GM18519 (cell line): ENCODE data around the gene PDPK1.
"Not testable (repeated sequence)": the region's sequence is repeated elsewhere in the genome, so short reads cannot be mapped to it uniquely, and the experiment has no call there.

Experiments
- ATAC-seq: cut with Tn5 transposase; IDR thresholded peaks from one replicate; pipeline ENCODE4 v1.9.1; 2021; ENCODE audit warnings: mild to moderate bottlenecking, moderate library complexity; ENCODE audit not compliant: unreplicated experiment, low FRiP score

PDPK1 gene

GRCh38 chr16:2520784-2521531 lies 16.9 kb upstream of the PDPK1 start:
- no peak for ATAC-seq

- no peak for ATAC-seq
These were observed 14.0 kb upstream of the PDPK1 start for GRCh38 chr16:2523801-2524231.

DNA sequence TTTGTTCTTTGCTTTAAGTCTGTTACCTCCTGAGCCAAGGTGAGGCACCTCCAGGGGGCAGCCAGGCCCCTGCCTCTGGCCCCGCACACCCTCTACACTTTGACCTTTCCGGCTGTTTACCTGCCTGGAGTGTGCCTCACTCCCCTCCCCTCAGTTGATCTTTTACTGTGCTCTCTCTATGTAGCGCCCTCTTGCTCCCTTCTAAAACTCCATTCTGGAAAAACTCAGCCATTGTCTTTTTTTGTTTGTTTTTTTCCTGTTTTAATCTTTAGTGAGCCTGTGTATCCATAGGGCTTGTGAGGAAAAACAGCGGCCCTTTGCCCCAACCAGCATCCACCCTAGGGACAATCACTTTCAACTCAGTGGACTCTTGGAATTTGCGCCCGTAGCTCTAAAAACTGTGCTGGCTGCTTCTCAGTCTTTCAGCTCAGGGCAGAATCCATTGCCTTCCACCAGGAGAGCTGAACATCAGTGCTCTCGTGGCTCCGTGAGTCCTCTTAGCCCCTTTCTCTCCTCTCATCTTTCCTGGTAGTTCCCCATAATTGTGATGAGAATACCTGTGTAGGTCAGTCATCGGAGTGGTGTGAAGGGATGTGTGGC lies 13.4 kb upstream of the PDPK1 start:
- ATAC-seq: no peak

DNA sequence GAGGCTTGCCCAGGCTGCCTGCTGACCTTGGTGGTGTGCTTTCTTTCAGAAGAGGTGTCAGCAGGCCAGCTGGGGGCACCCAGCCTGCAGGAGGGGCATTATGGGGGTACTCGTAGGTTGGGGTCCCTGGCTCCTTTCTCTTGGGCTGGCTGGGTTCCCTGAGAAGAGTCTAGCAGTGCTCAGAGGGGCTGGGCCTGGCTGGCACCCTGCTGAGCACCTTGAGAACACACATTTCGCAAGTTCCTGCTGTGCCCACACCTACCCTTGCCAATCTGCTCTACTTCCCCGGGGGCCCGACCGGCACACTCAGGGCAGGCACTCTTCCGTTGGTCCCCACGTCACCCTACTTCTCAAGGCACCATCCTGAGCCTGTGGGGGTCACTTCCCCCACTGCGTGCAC lies 11.7 kb upstream of the PDPK1 start:
- ATAC-seq: no peak

- ATAC-seq: no peak
These were observed 10.6 kb upstream of the PDPK1 start for GRCh38 chr16:2527071-2527783.

- no peak for ATAC-seq
These were observed 10.1 kb upstream of the PDPK1 start for GRCh38 chr16:2527784-2528100.

GRCh38 chr16:2528161-2529060 lies 9.4 kb upstream of the PDPK1 start:
- ATAC-seq: no peak

- ATAC-seq: no peak
These were observed 8.5 kb upstream of the PDPK1 start for GRCh38 chr16:2529061-2529931.

GRCh38 chr16:2529961-2530628 lies 7.7 kb upstream of the PDPK1 start:
- ATAC-seq: no peak

- no peak for ATAC-seq
These were observed 7.0 kb upstream of the PDPK1 start for GRCh38 chr16:2530629-2531318.

DNA sequence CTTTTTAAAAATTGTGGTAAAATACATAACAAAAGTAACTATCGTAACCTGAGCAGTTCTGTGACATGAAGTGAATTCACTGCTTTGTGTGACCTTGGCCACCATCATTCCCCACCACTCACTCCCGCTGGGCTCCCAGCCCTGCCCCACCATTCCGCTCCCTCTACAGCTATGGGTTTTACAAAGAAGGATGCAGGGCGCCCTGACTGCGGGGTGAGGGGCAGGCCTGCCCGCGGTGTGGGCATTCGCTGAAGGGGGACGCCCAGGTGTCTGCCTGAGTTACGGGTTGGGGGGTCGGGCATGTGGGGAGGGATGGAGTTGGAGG lies 6.5 kb upstream of the PDPK1 start, which contains the start of gene CEMP1:
TSS of gene CEMP1 (minus strand) at position 38 of the 325 bp plus-strand sequence. CDS start 335 bp downstream, outside the sequence.
- no peak for ATAC-seq

- ATAC-seq: peak; percentile 62
These were observed 5.9 kb upstream of the PDPK1 start for GRCh38 chr16:2531696-2532493.

- ATAC-seq: no peak
These were observed 5.2 kb upstream of the PDPK1 start for GRCh38 chr16:2532494-2533141.

DNA sequence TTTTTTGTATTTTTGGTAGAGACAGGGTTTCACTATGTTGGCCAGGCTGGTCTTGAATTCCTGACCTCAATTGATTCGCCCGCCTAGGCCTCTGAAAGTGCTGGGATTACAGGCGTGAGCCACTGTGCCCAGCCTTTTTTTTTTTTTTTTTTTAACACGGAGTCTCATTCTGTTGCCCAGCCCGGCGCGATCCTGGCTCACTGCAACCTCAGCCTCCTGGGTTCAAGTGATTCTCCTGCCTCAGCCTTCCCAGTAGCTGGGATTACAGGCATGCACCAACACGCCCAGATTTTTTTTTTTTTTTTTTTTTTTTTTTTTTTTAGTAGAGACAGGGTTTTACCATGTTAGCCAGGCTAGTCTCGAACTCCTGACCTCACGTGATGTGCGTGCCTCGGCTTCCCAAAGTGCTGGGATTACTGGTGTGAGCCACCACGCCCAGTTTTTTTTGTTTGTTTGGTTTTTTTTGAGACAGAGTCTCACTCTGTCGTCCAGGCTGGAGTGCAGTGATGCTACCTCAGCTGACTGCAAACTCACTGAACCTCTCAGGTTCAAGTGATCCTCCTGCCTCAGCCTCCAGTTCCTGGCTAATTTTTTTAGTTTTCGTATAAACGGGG lies 4.6 kb upstream of the PDPK1 start:
- not testable (repeated sequence) for ATAC-seq

DNA sequence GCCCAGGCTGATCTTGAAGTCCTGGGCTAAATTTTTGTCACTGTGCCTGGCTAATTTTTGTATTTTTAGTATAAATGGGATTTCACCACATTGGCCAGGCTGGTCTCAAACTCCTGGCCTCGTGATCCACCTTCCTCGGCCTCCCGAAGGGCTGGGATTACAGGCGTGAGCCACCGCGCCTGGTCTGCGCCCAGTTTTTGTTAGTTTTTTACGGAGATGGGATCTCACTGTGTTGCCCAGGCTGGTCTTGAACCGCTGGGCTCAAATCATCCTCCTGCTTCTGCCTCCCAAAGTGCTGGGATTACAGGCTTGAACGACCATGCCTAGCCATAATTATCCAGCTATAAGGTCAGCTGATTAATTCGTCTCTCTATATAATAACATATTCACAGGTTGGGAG lies 3.9 kb upstream of the PDPK1 start:
- ATAC-seq: no peak

GRCh38 chr16:2534335-2534734 lies 3.5 kb upstream of the PDPK1 start:
- ATAC-seq: not testable (repeated sequence)

DNA sequence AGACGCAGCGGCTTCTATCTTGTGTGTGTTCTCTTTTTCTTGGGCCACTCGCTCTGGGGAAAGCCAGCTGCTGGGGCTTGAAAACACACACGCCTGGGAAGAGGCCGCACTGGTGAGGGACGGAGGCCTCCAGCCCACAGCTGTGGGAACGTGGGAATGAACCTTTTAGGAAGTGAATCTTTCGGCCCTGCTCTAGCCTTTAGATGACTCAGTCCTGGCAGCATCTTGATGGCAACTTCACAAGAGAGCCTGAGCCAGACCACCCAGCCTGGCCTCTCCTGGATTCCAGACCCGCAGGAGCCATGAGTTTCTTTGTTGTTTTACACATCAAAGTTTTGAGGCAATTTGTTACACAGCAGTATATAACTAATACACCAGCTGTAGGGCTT lies 2.2 kb upstream of the PDPK1 start:
- ATAC-seq: no peak
